AG09309 (cell line): ENCODE data around the gene TLX3.

ENCODE experiments used
- DNase-seq: peaks from one replicate; pipeline ENCODE4 v3.0.0-alpha.2; 2010; ENCODE audit warnings: low read depth
- H3K4me3 ChIP-seq: 2 replicates; pipeline ENCODE4 v1.5.1; 2011; ENCODE audit warnings: mild to moderate bottlenecking, low read depth, low read length, moderate library complexity; ENCODE audit not compliant: control insufficient read depth
- TF ChIP-seq, protein P1 (sequence below): IDR thresholded peaks from 2 replicates; pipeline ENCODE4 v1.5.1; 2011; ENCODE audit warnings: mild to moderate bottlenecking, low read depth, low read length, inconsistent platforms; ENCODE audit not compliant: insufficient read depth, control insufficient read depth; ENCODE audit errors: missing control alignments

TLX3 gene

DNA sequence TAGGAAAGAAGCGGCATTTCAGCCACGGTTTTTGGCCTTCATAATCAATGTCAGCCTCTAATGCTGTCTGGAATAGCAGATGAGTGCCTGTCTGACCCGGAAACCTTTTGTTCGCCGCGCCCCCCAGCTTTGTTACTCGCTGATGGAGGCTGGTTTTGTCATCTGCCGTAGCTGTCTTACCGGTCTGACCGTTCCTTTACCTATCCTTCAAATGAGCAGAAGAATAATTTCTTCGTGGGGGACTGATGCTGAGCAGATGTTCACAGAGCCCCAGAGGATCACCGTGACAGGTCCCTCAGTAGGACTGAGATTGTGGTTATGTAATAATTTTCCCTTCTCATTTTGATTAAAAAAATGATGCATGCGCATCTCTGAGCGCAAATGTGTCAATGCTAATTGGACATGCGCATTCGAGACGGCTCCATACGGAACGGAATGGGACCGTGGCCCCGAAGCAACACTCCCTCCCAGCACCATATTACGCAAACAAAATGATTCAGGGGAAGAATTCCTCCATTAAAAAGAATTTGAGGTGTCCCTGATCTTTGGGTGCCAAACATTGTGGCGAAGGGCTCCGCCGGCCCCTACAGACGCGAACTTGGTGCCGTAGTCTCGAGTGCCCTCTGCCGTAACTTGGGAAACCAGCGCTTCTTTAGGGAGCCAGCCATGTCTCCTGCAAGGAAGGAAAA is 27.6 kb downstream of the TLX3 start:
- peak overlapping the region; percentile 55 for H3K4me3 ChIP-seq
- TF ChIP-seq, protein P1, sequence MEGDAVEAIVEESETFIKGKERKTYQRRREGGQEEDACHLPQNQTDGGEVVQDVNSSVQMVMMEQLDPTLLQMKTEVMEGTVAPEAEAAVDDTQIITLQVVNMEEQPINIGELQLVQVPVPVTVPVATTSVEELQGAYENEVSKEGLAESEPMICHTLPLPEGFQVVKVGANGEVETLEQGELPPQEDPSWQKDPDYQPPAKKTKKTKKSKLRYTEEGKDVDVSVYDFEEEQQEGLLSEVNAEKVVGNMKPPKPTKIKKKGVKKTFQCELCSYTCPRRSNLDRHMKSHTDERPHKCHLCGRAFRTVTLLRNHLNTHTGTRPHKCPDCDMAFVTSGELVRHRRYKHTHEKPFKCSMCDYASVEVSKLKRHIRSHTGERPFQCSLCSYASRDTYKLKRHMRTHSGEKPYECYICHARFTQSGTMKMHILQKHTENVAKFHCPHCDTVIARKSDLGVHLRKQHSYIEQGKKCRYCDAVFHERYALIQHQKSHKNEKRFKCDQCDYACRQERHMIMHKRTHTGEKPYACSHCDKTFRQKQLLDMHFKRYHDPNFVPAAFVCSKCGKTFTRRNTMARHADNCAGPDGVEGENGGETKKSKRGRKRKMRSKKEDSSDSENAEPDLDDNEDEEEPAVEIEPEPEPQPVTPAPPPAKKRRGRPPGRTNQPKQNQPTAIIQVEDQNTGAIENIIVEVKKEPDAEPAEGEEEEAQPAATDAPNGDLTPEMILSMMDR, result peak; percentile 92
- DNase-seq, result peak; percentile 21

- DNase-seq, result no peak
- peak overlapping the region; percentile 55 for H3K4me3 ChIP-seq
- TF ChIP-seq, protein P1, result no peak
These were observed 28.1 kb downstream of the TLX3 start for GRCh38 chr5:171337210-171337569.

- H3K4me3 ChIP-seq, result no peak overlapping the region
- TF ChIP-seq, protein P1, result no peak
- no peak for DNase-seq
These were observed 31.0 kb downstream of the TLX3 start for GRCh38 chr5:171340042-171340441.

DNA sequence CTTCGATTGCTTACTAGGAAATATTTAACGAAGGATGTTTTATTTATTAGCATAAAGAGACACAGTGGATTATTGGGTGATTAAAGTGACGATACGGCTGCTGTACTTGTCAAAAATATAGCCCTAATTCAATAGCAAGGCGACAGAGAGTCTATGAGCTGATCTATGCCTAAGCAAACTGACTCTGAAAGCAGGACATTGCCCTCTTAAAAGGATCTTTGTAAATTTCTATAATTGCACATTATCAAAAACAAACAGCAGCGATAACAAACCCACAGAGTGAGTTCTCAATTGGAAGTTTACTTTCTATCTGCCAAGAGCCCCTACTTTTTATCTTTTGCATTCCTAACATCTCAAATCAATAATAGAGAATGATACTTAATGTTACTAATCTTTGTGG is 31.4 kb downstream of the TLX3 start:
- TF ChIP-seq, protein P1, result no peak
- no peak for DNase-seq
- H3K4me3 ChIP-seq, result no peak overlapping the region

DNA sequence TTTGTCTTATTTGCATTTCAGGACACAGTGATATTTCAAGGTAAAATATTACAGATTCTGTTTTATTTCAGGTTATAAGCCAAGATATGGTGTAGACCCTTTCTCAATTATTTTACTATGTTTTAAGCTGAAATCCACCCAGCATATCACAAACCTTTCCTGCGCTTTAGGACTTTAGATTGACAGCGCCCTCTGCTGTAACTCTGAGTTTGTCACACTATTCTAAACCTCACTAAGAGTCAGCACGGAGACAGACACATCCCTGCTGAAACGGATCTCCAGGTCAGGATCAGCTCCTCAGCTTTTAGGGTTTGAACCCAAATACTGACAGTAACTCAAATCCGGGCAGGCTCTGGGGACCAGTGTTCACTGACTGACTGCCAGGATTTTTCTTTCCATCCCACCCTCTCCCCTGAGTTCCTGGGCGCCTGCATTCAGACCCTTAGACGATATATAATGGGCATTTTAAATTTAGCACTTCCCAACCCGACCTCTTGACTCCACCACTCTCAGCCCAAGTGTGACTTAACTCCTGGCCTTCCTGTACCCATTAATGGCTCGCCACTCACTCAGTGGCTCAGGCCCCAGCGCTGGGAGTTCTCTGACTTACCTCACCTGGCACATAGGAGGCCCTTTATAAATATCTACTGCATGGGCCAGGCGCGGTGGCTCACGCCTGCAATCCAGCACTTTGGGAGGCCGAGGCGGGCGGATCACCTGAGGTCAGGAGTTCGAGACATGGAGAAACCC is 33.5 kb downstream of the TLX3 start:
- no peak overlapping the region for H3K4me3 ChIP-seq
- TF ChIP-seq, protein P1, result peak; percentile 78
- peak; percentile 33 for DNase-seq

DNA sequence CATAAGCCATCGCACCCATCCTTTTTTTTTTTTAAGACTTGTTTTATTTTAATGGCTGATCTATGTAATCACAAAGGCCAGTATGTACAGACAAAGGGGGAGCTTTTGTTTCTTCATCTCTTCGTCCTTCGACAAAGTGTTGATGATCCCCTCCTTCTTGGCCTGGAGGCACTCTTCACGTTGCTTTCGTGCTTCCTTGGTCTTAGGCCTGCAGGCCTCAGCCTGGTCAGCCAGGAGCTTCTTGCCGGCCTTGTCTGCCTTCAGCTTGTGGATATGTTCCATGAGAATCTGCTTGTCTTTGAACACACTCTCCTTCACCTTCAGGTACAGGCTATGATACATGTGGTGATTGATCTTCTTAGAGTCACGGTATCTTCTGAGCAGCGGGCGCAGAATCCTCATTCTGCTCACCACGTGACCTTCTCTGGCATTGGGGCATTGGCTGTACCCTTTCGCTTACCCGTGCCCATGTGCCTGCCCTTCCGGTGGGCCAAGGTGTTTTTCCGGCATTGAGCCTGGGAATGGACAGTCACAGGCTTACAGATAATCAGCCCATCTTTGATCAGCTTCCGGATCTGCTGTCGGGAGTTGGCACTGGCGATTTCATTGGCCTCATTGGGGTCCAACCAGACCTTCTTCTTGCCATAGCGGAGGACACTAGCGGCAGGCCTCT is 36.0 kb downstream of the TLX3 start:
- H3K4me3 ChIP-seq, result no peak overlapping the region
- TF ChIP-seq, protein P1, result no peak
- DNase-seq, result no peak
